Neutrophil (primary cell): Measurements from ENCODE around the gene TPPP.

Experiments
- H3K27ac ChIP-seq: fragments of 200-600 bp; sonication (generic); 2 replicates; pipeline ENCODE4 v1.5.1; 2016; ENCODE audit warnings: mild to moderate bottlenecking, moderate library complexity
- H3K27me3 ChIP-seq: fragments of 200-600 bp; sonication (generic); 2 replicates; pipeline ENCODE4 v1.6.0; 2016; ENCODE audit warnings: mild to moderate bottlenecking
- H3K36me3 ChIP-seq: fragments of 200-600 bp; sonication (generic); 2 replicates; pipeline ENCODE4 v1.5.1; 2017
- H3K4me1 ChIP-seq, 2 experiments: fragments of 200-600 bp in 1 of 2; sonication (generic) in 1 of 2; 1 replicate in 1 of 2; 2 replicates in 1 of 2; pipeline versions ENCODE4 v1.5.1 to v1.6.1; 2013 to 2016; ENCODE audit warnings: low read depth in 1 of 2, low read length in 1 of 2, mild to moderate bottlenecking in 1 of 2, moderate library complexity in 1 of 2; ENCODE audit not compliant: control insufficient read depth in 1 of 2, insufficient read depth in 1 of 2
- H3K4me3 ChIP-seq, 2 experiments: fragments of 200-600 bp in 1 of 2; sonication (generic) in 1 of 2; 1 replicate in 1 of 2; 2 replicates in 1 of 2; pipeline ENCODE4 v1.5.1; 2013 to 2016; ENCODE audit warnings: low read depth in 1 of 2, low read length in 1 of 2, mild to moderate bottlenecking in 1 of 2, moderate library complexity in 1 of 2
- H3K9me3 ChIP-seq: fragments of 200-600 bp; sonication (generic); 2 replicates; pipeline ENCODE4 v1.5.1; 2016
- CTCF ChIP-seq: fragments of 200-600 bp; sonication (generic); IDR thresholded peaks from 2 replicates; pipeline ENCODE4 v1.5.1; 2016; ENCODE audit warnings: antibody characterized with exemption

Gene TPPP

GRCh38 chr5:677131-678101 is 15.7 kb downstream of the TPPP start:
- no peak overlapping the region for H3K27ac ChIP-seq
- no peaks in the 10 kb centered on the region for H3K9me3 ChIP-seq
- H3K27me3 ChIP-seq, result peaks cover 23% of the 10 kb centered on the region
- TF ChIP-seq CTCF, result no peak
- no peaks in the 10 kb centered on the region for H3K4me1 ChIP-seq
- no peaks in the 10 kb centered on the region for H3K36me3 ChIP-seq
- H3K4me3 ChIP-seq, result no peak overlapping the region

GRCh38 chr5:676699-677076 is 16.5 kb downstream of the TPPP start:
- Histone ChIP-seq H3K4me1 (no peaks in the 10 kb centered on the region), H3K27me3 (peaks cover 30% of the 10 kb centered on the region), H3K4me3 (no peak overlapping the region), H3K9me3 (no peaks in the 10 kb centered on the region), H3K36me3 (no peaks in the 10 kb centered on the region), H3K27ac (no peak overlapping the region)
- no peak for TF ChIP-seq CTCF

- Histone ChIP-seq H3K9me3 (no peaks in the 10 kb centered on the region), H3K36me3 (no peaks in the 10 kb centered on the region), H3K4me3 (no peak overlapping the region), H3K27me3 (peaks cover 36% of the 10 kb centered on the region), H3K4me1 (no peaks in the 10 kb centered on the region), H3K27ac (no peak overlapping the region)
- no peak for TF ChIP-seq CTCF
These were observed 17.1 kb downstream of the TPPP start for GRCh38 chr5:675871-676698.

GRCh38 chr5:675111-675870 is 17.9 kb downstream of the TPPP start:
- Histone ChIP-seq H3K4me1 (no peaks in the 10 kb centered on the region), H3K36me3 (no peaks in the 10 kb centered on the region), H3K4me3 (no peak overlapping the region), H3K27me3 (peaks cover 44% of the 10 kb centered on the region), H3K27ac (no peak overlapping the region), H3K9me3 (no peaks in the 10 kb centered on the region)
- TF ChIP-seq CTCF, result no peak

GRCh38 chr5:674630-675011 is 18.5 kb downstream of the TPPP start:
- H3K27me3 ChIP-seq, result peaks cover 44% of the 10 kb centered on the region
- no peaks in the 10 kb centered on the region for H3K36me3 ChIP-seq
- H3K27ac ChIP-seq, result no peak overlapping the region
- TF ChIP-seq CTCF, result no peak
- H3K4me1 ChIP-seq, result no peaks in the 10 kb centered on the region
- no peak overlapping the region for H3K4me3 ChIP-seq
- no peaks in the 10 kb centered on the region for H3K9me3 ChIP-seq
